SU-DHL-6 (cell line): ENCODE data around the gene NUDT16.

Experiments
- EZH2phosphoT487 ChIP-seq: fragments of 200-600 bp; sonication (generic), shearing (Covaris generic); conservative IDR thresholded peaks from 2 replicates; pipeline ENCODE4 v1.6.1; 2018; ENCODE audit warnings: mild to moderate bottlenecking, antibody characterized with exemption, low read length, moderate library complexity, mixed read lengths
- TF ChIP-seq, protein P1 (sequence below): fragments of 200-600 bp; sonication (generic); IDR thresholded peaks from one replicate; pipeline ENCODE4 v1.5.1; 2017; ENCODE audit warnings: antibody characterized with exemption, mild to moderate bottlenecking, low read length, moderate library complexity; ENCODE audit not compliant: insufficient read depth, poor library complexity, severe bottlenecking

DNA sequence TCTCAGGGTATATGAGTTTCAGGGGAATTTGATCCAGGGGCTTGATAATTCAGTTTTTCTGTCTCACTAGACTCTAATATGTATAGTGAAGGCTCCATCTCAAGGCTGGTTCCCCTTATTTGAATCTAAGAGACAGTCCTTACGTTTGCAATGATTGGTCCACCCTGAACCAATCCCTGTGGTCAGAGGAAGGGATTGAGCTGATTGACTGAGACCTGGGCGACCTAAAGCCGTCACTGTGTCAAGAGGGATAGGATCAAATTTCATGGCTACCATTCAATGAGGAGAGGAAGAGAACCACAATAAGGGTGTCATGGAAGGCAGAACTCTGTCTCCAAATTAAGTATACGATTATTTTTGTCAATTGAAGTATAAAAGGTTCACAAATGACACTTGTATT, 16.3 kb downstream of the NUDT16 start:
- TF ChIP-seq, protein P1, sequence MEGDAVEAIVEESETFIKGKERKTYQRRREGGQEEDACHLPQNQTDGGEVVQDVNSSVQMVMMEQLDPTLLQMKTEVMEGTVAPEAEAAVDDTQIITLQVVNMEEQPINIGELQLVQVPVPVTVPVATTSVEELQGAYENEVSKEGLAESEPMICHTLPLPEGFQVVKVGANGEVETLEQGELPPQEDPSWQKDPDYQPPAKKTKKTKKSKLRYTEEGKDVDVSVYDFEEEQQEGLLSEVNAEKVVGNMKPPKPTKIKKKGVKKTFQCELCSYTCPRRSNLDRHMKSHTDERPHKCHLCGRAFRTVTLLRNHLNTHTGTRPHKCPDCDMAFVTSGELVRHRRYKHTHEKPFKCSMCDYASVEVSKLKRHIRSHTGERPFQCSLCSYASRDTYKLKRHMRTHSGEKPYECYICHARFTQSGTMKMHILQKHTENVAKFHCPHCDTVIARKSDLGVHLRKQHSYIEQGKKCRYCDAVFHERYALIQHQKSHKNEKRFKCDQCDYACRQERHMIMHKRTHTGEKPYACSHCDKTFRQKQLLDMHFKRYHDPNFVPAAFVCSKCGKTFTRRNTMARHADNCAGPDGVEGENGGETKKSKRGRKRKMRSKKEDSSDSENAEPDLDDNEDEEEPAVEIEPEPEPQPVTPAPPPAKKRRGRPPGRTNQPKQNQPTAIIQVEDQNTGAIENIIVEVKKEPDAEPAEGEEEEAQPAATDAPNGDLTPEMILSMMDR: no peak
- no peak for TF ChIP-seq EZH2phosphoT487
